ENCODE measurements around the gene STK11.

The STK11 gene

DNA sequence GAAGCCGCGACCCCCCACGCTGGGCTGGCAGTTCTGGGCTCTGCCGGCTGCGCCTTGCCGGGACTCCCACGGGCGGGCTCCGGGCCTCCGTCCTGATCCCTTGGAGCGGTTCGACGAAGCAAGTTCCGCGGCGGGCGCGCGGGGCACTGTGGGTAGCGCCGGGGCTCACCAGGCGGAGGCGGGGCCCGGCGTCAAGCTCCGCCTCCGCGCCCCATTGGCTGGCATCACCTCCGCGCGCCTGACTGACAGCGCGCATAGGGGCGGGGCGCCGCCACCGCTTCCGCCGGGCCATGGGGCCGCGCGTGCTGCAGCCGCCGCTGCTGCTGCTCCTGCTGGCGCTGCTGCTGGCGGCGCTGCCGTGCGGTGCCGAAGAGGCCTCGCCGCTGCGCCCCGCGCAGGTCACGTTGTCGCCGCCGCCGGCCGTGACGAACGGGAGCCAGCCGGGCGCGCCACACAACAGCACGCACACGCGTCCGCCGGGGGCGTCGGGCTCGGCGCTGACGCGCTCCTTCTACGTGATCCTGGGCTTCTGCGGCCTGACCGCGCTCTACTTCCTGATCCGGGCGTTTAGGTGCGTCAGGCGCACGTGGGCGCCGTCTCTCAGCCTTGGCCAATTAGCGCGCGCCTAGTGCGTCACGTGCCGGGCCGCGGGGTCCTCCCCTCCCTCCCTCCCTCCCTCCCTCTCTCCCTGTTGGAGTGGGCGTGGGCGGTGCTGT is 69.8 kb downstream of the STK11 start, which contains the start of gene FAM174C:
Gene FAM174C (plus strand): TSS at position 271 of the 716 bp plus-strand sequence. CDS start 20 bp downstream, at position 291.
- DNase-seq: peak; percentile 97

DNA sequence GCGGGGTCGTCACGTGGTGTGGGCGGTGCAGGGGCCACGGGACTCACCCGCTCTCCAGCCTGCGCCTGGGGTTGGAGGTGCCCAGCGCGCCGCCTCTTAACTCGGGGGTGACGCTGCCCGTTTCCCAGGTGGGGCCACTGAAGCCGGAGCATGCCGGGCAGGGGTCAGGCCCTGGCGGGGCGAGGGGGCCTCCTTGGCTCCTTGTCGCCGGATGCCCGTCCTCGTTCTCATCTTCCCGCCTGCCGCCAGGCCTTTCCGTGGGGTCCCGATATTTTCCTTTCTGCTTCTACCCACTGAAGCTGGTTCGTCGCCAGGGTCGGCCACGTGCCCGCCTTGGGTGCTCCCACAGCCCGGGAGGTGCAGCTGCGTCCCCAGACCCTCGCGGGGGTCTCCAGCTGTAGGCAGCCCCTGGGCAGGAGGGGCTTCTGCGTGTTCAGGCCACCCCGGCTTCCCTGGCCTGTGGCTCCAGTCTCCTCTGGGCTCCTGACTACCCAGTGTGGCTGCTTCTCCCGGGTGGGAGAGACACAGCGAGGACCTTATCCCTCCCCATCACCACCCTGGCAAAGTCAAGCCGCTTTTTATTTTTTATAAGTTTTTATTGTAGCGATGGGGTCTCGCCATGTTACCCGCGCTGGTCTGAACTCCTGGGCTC is 70.5 kb downstream of the STK11 start:
- DNase-seq: no peak

GRCh38 chr19:1276628-1277022 is 71.0 kb downstream of the STK11 start:
- DNase-seq: peak; percentile 28

- no peak for DNase-seq
Measured at GRCh38 chr19:1277061-1277460, 71.5 kb downstream of the STK11 start.
